ENCODE data around the gene SPATA3.

Gene SPATA3

DNA sequence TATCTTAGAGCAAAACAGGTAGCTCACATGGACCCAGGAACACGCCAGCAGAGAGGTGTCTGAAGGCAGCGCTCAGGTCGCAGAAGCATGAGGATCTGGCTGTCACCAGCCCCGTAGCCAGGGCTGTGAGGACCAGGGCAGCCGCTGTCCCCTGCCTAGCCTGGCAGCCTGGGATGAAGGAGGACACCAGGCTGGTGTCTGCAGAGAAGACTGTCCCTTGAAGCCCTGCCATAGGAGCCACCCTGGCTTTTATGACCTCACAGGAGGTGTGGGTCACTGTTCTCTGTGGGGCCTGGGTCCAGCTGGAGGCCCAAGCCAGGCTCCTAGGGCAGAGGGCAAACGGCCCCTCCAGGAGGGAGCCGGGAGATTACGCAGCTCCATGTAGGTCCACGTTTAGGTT, at the start of gene SPATA3:
Gene SPATA3, plus strand, starts transcription at position 301 of the 400 bp plus-strand sequence. CDS start 113 bp downstream, outside the sequence.
- H3K9me3 ChIP-seq (ENCODE audit: control insufficient read depth in 2 of 2, low read length in 2 of 2) = no peaks in the 10 kb centered on the region
- H3K9ac ChIP-seq (ENCODE audit: low read length in 2 of 2) = no peak within 1 kb of the TSS
- no peak within 1 kb of the TSS for H3K4me3 ChIP-seq (ENCODE audit: low read length in 2 of 2)
- peaks cover 8 to 28% of the 10 kb centered on the region in 2 donors for H3K27me3 ChIP-seq (ENCODE audit: control insufficient read depth in 1 of 2, insufficient read depth in 2 of 2, low read length in 2 of 2)
- H3K27ac ChIP-seq (ENCODE audit: low read length) = no peak within 1 kb of the TSS
- H3K4me1 ChIP-seq (ENCODE audit: control insufficient read depth, insufficient read depth, low read length) = no peaks in the 10 kb centered on the region
- H3K36me3 ChIP-seq (ENCODE audit: control insufficient read depth in 2 of 2, insufficient read depth in 2 of 2, low read length in 2 of 2) = no peaks in the 10 kb centered on the region

DNA sequence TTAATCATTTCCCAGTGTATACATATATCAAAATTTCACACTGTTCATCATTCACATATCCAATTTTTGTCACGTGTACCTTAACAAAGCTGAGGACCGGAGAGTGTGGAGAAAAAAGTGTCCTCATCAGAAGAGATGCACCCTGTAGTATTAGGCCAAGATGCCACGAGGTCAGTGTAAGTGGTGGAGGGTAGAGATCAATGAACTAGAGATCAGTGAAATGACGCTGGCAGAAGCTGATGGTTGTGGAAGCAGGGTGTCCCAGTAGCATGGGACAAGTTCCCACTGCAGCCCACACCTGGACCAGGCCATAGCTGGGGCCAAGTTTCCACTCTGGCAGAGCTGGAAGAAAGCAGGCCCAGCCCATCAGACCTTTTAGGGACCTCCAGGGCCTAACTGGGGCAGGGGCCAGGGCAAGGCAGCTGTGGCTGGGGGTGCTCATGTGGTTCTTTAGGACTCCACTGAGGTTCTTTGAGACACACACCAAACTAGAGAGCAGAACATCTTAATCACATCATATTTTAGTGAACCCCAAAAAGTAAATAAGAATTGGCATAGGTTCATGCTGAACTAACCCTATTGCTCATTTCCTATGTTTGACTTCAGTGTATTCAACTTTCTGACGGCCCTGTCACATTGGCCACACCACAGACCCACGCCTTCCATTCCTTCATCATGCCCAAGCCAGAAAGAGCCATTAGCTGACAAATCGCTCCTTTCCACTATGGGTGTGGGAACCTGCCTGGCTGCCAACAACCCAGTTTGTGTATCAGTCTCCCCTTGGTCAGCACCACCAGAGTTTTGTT, 49.3 kb upstream of the SPATA3 start:
- H3K36me3 ChIP-seq (ENCODE audit: control insufficient read depth in 2 of 2, insufficient read depth in 2 of 2, low read length in 2 of 2) = no peaks in the 10 kb centered on the region
- H3K4me1 ChIP-seq (ENCODE audit: control insufficient read depth, insufficient read depth, low read length) = peaks cover 5% of the 10 kb centered on the region
- H3K27ac ChIP-seq (ENCODE audit: low read length) = no peak overlapping the region
- no peaks in the 10 kb centered on the region for H3K27me3 ChIP-seq (ENCODE audit: control insufficient read depth in 1 of 2, insufficient read depth in 2 of 2, low read length in 2 of 2)
- H3K4me3 ChIP-seq (ENCODE audit: low read length in 2 of 2) = no peak overlapping the region
- H3K9ac ChIP-seq (ENCODE audit: low read length in 2 of 2) = no peak overlapping the region
- no peaks in the 10 kb centered on the region for H3K9me3 ChIP-seq (ENCODE audit: control insufficient read depth in 2 of 2, low read length in 2 of 2)

DNA sequence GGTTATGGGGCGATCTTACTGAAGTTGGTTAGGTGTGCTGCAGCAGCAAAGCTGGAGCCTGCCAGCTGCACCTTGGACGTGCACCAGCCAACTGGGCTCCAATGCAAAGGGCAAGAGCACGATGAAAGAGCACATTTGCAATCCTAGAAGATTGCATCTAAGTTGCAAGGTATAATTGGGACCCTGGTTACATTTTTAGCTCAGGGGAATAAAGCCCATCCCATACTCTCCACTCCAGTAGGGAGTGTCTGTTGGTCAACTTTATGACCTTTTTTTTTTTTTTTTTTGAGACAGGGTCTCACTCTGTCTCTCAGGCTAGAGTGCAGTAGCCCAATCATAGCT, 48.7 kb upstream of the SPATA3 start:
- Histone ChIP-seq H3K4me1 (ENCODE audit: control insufficient read depth, insufficient read depth, low read length) (peaks cover 5% of the 10 kb centered on the region), H3K27me3 (ENCODE audit: control insufficient read depth in 1 of 2, insufficient read depth in 2 of 2, low read length in 2 of 2) (no peaks in the 10 kb centered on the region), H3K9me3 (ENCODE audit: control insufficient read depth in 2 of 2, low read length in 2 of 2) (no peaks in the 10 kb centered on the region), H3K36me3 (ENCODE audit: control insufficient read depth in 2 of 2, insufficient read depth in 2 of 2, low read length in 2 of 2) (no peaks in the 10 kb centered on the region), H3K9ac (ENCODE audit: low read length in 2 of 2) (no peak overlapping the region), H3K27ac (ENCODE audit: low read length) (no peak overlapping the region), H3K4me3 (ENCODE audit: low read length in 2 of 2) (no peak overlapping the region)

DNA sequence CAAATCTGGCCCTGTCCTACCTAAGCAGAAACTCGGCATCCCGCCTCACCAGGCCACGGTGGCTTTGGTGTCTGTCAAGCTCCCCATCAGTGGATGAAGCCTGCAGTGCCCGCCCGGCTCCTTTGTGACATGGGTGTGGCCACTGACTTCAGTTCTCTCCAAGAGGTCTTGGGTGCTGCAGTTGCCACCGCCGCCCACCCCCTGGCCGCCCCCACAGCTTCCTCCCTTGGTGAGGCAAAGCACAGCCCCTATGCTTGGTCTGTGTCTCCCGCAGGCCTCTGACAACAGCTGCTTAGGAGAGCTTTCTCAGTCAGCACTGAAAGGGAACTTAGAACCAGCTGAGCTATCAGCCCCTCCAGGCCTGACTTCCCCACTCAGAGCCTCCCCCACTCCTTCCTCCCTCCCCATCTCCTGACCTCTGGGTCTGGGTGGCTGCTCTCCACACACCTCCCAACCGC, 48.0 kb upstream of the SPATA3 start:
- Histone ChIP-seq H3K9ac (ENCODE audit: low read length in 2 of 2) (no peak overlapping the region), H3K4me3 (ENCODE audit: low read length in 2 of 2) (no peak overlapping the region)

DNA sequence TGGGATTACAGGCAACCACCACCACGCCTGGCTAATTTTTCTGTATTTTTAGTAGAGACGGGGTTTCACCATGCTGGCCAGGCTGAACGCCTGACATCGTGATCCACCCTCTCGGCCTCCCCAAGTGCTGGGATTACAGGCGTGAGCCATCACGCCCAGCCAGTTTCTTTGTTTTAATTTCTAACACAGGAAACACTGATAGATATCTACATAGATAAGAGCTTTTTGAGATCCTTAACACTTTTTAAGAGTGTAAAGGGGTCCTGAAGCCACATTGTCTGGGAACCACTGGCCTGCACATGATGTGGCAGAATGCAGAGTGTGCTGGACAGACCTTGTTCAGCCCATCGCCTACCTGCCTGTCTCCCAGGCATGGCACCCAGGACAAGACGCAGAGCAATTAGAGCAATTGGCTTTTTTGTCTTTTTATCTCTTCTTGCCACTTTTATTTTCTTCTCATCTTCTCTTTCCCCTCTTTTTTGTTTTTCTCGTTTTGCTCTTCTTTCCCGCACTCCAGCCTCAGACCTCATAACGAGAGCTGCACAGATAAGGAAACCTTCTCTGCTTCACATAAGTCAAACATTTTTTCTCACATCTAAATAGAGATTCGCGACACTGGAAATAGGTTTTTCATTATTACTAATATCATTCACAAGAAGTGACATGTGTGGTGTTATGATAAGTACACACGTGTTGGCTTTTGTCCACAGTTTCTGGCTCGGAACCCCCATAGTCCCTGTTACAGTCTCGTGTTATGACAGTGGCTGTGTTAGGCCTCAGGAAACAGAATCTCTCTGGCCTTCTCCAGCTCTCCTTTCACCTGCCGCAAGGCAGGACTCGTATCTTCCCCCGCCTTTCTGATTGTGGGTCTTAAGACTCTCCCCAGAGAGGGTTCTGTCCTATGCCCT, 45.7 kb upstream of the SPATA3 start:
- no peaks in the 10 kb centered on the region for H3K36me3 ChIP-seq (ENCODE audit: control insufficient read depth in 2 of 2, insufficient read depth in 2 of 2, low read length in 2 of 2)
- H3K27me3 ChIP-seq (ENCODE audit: control insufficient read depth in 1 of 2, insufficient read depth in 2 of 2, low read length in 2 of 2) = no peaks in the 10 kb centered on the region
- H3K27ac ChIP-seq (ENCODE audit: low read length) = no peak overlapping the region
- no peak overlapping the region for H3K4me3 ChIP-seq (ENCODE audit: low read length in 2 of 2)
- no peaks in the 10 kb centered on the region for H3K9me3 ChIP-seq (ENCODE audit: control insufficient read depth in 2 of 2, low read length in 2 of 2)
- H3K4me1 ChIP-seq (ENCODE audit: control insufficient read depth, insufficient read depth, low read length) = peaks cover 5% of the 10 kb centered on the region
- no peak overlapping the region for H3K9ac ChIP-seq (ENCODE audit: low read length in 2 of 2)

More for the DNA sequence above, 48.0 kb upstream of the SPATA3 start:
- peaks cover 5% of the 10 kb centered on the region for H3K4me1 ChIP-seq (ENCODE audit: control insufficient read depth, insufficient read depth, low read length)
- H3K27ac ChIP-seq (ENCODE audit: low read length) = no peak overlapping the region
- no peaks in the 10 kb centered on the region for H3K9me3 ChIP-seq (ENCODE audit: control insufficient read depth in 2 of 2, low read length in 2 of 2)
- no peaks in the 10 kb centered on the region for H3K36me3 ChIP-seq (ENCODE audit: control insufficient read depth in 2 of 2, insufficient read depth in 2 of 2, low read length in 2 of 2)
- no peaks in the 10 kb centered on the region for H3K27me3 ChIP-seq (ENCODE audit: control insufficient read depth in 1 of 2, insufficient read depth in 2 of 2, low read length in 2 of 2)

DNA sequence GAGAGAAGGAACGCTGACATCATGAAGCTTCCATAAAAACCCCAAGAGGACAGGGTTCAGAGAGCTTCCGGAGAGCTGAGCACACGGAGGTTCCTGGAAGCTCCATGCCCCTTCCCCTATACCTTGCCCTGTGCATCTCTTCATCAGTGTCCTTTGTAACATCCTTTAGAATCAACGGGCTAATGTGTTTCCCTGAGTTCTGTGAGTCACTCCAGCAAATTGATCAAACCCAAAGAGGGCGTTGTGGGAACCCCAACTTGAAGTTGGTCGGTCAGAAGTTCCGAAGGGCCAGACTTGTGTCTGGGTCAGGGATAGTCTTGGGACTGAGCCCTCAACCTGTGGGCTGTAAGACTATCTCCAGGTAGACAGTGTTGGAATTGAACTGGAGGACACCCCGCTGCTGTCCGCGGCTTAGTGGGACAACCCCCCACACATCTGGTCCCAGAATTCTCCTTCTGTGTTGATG, 45.0 kb upstream of the SPATA3 start:
- H3K27me3 ChIP-seq (ENCODE audit: control insufficient read depth in 1 of 2, insufficient read depth in 2 of 2, low read length in 2 of 2) = no peaks in the 10 kb centered on the region
- peaks cover 5% of the 10 kb centered on the region for H3K4me1 ChIP-seq (ENCODE audit: control insufficient read depth, insufficient read depth, low read length)
- no peaks in the 10 kb centered on the region for H3K36me3 ChIP-seq (ENCODE audit: control insufficient read depth in 2 of 2, insufficient read depth in 2 of 2, low read length in 2 of 2)
- no peak overlapping the region for H3K9ac ChIP-seq (ENCODE audit: low read length in 2 of 2)
- H3K4me3 ChIP-seq (ENCODE audit: low read length in 2 of 2) = no peak overlapping the region
- H3K27ac ChIP-seq (ENCODE audit: low read length) = no peak overlapping the region
- H3K9me3 ChIP-seq (ENCODE audit: control insufficient read depth in 2 of 2, low read length in 2 of 2) = no peaks in the 10 kb centered on the region

DNA sequence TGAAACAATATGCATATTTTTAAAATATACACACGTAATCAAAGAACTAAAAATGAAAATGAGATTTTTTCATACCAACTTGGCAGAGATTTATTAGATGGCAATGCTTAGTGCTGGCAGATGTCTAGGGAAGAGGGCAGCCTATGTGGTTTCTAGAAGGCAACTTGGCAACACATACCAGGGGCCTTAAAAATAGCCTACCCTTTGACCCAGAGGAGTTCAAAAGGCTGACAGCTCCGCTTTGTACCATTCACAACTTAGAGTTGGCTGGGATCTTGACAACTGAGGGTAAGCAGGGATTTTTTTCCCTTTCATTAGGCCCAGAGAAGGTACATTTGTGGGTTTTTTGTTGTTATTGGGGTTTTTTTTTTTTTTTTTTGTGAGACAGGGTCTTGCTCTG, 44.5 kb upstream of the SPATA3 start:
- Histone ChIP-seq H3K9me3 (ENCODE audit: control insufficient read depth in 2 of 2, low read length in 2 of 2) (no peaks in the 10 kb centered on the region), H3K27me3 (ENCODE audit: control insufficient read depth in 1 of 2, insufficient read depth in 2 of 2, low read length in 2 of 2) (no peaks in the 10 kb centered on the region), H3K9ac (ENCODE audit: low read length in 2 of 2) (no peak overlapping the region), H3K27ac (ENCODE audit: low read length) (no peak overlapping the region), H3K4me3 (ENCODE audit: low read length in 2 of 2) (no peak overlapping the region), H3K4me1 (ENCODE audit: control insufficient read depth, insufficient read depth, low read length) (peaks cover 5% of the 10 kb centered on the region), H3K36me3 (ENCODE audit: control insufficient read depth in 2 of 2, insufficient read depth in 2 of 2, low read length in 2 of 2) (no peaks in the 10 kb centered on the region)

DNA sequence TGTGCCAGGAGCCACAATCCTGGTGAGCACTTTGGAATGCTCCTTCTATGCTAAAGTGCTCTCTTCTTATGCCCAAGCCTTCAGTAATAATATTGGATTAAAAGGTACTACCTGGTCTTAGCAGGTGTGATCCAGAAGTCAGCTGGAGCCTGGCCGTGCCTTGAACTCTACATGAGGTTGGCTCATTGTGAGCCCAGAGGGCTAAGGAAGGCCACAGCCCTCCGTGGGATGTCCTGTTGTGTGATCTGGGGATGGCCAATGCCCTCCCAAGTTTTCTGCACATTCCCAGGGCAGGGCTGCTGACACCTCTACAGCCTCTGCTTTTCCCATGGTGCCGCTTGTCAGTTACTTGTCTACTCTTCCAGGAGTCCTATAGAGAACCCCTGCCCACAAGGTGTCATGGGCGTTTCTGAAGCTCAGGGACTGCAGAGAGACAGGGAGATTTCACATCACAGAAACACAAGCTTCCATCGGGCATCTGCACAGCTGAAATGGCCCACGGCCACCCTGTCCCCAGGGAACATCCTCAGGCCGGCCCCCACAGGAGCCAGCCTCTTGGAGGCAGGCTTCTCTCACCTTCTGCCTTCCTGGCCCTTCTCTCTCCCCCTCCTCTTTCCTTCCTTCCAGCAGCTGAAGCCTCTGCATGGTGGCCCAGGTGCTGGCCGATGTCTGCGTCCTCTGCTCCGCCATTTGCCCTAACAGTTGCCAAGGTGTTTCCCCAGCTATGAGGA, 43.5 kb upstream of the SPATA3 start:
- peaks cover 5% of the 10 kb centered on the region for H3K4me1 ChIP-seq (ENCODE audit: control insufficient read depth, insufficient read depth, low read length)
- H3K9ac ChIP-seq (ENCODE audit: low read length in 2 of 2) = no peak overlapping the region
- H3K4me3 ChIP-seq (ENCODE audit: low read length in 2 of 2) = no peak overlapping the region
- peaks cover 0 to 7% of the 10 kb centered on the region in 2 donors for H3K27me3 ChIP-seq (ENCODE audit: control insufficient read depth in 1 of 2, insufficient read depth in 2 of 2, low read length in 2 of 2)
- no peaks in the 10 kb centered on the region for H3K36me3 ChIP-seq (ENCODE audit: control insufficient read depth in 2 of 2, insufficient read depth in 2 of 2, low read length in 2 of 2)
- no peak overlapping the region for H3K27ac ChIP-seq (ENCODE audit: low read length)
- no peaks in the 10 kb centered on the region for H3K9me3 ChIP-seq (ENCODE audit: control insufficient read depth in 2 of 2, low read length in 2 of 2)

DNA sequence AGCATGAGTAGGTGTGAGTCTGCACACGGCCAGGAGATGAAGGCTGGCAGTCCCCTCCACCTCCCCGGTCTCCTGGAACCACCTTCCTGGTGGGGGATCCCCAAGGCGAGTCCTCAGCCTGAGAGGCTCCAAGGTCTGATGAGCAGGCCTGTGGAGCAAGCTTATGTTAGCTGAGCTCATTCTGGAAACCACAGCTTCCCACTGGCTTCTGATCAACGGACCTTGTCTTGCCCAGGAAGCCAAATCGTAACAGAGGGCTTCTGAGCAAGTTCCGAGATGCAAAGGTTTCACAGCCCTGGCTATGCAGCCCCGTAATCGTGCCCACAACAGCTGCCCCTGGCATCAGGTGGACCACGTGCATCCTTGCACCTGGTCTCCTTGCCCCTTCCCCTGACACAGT, 42.1 kb upstream of the SPATA3 start:
- peaks cover 5% of the 10 kb centered on the region for H3K4me1 ChIP-seq (ENCODE audit: control insufficient read depth, insufficient read depth, low read length)
- no peak overlapping the region for H3K9ac ChIP-seq (ENCODE audit: low read length in 2 of 2)
- no peak overlapping the region for H3K4me3 ChIP-seq (ENCODE audit: low read length in 2 of 2)
- H3K36me3 ChIP-seq (ENCODE audit: control insufficient read depth in 2 of 2, insufficient read depth in 2 of 2, low read length in 2 of 2) = no peaks in the 10 kb centered on the region
- H3K27me3 ChIP-seq (ENCODE audit: control insufficient read depth in 1 of 2, insufficient read depth in 2 of 2, low read length in 2 of 2) = peaks cover 0 to 19% of the 10 kb centered on the region in 2 donors
- H3K9me3 ChIP-seq (ENCODE audit: control insufficient read depth in 2 of 2, low read length in 2 of 2) = no peaks in the 10 kb centered on the region
- no peak overlapping the region for H3K27ac ChIP-seq (ENCODE audit: low read length)

DNA sequence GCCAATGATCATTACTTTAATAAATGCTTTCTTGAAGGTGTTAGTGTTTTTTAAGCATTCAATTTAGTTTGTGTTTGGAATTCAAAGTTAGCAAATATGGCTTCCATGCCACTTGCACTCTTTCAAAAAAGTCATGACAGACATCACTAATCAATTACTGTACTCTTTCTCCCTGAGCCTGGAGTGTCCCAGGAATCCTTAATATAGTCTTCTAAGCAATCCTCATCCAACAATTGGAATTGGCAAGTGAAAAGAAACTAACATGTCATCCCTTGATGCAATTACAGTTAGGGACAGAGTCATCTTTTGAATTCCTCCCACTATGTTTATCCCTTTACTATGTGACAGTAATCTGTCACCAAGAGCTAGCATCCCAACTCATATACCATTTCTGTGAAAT, 41.2 kb upstream of the SPATA3 start:
- peaks cover 5% of the 10 kb centered on the region for H3K4me1 ChIP-seq (ENCODE audit: control insufficient read depth, insufficient read depth, low read length)
- H3K36me3 ChIP-seq (ENCODE audit: control insufficient read depth in 2 of 2, insufficient read depth in 2 of 2, low read length in 2 of 2) = no peaks in the 10 kb centered on the region
- no peak overlapping the region for H3K9ac ChIP-seq (ENCODE audit: low read length in 2 of 2)
- H3K27me3 ChIP-seq (ENCODE audit: control insufficient read depth in 1 of 2, insufficient read depth in 2 of 2, low read length in 2 of 2) = peaks cover 2 to 19% of the 10 kb centered on the region in 2 donors
- H3K9me3 ChIP-seq (ENCODE audit: control insufficient read depth in 2 of 2, low read length in 2 of 2) = no peaks in the 10 kb centered on the region
- no peak overlapping the region for H3K27ac ChIP-seq (ENCODE audit: low read length)
- no peak overlapping the region for H3K4me3 ChIP-seq (ENCODE audit: low read length in 2 of 2)
